Esophagus muscularis mucosa (tissue), 4 donors: Measurements from ENCODE around the gene RC3H2.

Source experiments
- CTCF ChIP-seq, 3 experiments: fragments of 200-600 bp in 2 of 3; fragments of 450-650 bp in 1 of 3; sonication (generic) in 2 of 3; IDR thresholded peaks; one replicate each; pipeline ENCODE4 v1.5.1; 2017 to 2019; ENCODE audit warnings: antibody characterized with exemption in 3 of 3, mild to moderate bottlenecking in 2 of 3, moderate library complexity in 1 of 3
- EP300 ChIP-seq: sonication (generic); formaldehyde crosslinking; IDR thresholded peaks from one replicate; pipeline ENCODE4 v1.6.1; 2017; ENCODE audit warnings: antibody characterized with exemption
- POLR2AphosphoS5 ChIP-seq, 2 donors: sonication (generic); formaldehyde crosslinking; IDR thresholded peaks; one replicate each; pipeline ENCODE4 v1.6.1; 2017; ENCODE audit warnings: antibody characterized with exemption in 2 of 2

- no peak for TF ChIP-seq CTCF (IDR thresholded peaks at IDR 0.05)
- no peak for TF ChIP-seq EP300
- no peak for TF ChIP-seq POLR2AphosphoS5 (IDR thresholded peaks at IDR 0.05)
Observed at GRCh38 chr9:122954253-122954691, 49.1 kb upstream of the RC3H2 start.
